ENCODE results near the gene SH3BP1.
A peak's percentile ranks its signal among the peaks of the same experiment; 100 is the strongest.
"Not testable (repeated sequence)": the region's sequence is repeated elsewhere in the genome, so short reads cannot be mapped to it uniquely, and the experiment has no call there.

The SH3BP1 gene

DNA sequence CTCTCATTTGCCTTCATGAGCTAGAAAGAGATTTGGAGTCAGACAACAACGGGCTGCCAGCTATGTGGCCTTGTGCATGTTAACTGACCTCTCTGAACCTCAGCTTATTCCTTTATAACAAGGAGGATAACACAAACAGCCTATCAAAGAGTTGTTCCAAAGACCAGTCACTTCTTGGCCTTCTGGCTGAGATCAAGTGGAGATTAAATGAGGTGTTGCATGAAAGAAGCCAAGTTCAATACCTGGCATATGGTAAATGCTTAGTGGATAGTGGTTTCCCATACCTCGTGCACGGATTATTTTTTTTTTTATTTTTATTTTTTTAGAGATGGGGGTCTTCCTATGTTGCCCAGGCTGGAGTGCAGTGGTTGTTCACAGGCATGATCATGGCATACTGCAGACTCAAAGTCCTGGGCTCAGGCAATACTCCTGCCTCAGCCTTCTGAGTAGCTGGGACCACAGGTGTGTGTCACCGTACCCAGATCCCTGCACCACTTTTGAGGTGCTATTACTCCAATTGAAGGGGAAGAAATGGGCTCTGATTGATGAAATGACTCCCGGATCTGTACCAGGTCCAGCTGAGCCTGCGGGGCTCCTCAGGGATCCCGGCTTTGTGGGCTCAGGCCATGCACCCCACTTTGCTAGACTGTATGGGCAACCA, 40.9 kb downstream of the SH3BP1 start:
- no peak for DNase-seq

DNA sequence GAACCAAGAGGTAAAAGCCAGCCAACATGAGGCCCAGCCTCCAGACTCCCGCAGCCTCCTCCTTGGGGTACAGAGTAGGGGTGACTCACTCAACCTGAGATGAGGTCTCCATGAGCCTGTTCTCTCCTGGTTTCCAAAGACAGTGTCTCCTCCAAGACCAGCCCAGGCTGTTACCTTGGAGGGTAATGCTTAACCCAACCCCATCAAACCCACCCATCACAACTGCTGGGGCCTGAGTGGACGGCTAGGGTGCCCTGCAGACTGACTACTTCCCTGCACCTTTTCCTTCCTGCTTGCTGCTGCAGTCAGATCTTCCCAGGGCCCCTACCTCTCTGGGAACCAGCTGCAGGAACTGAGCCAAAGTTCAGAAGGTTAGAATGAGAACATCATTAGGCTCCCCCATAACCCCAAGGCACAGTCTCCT, 41.5 kb downstream of the SH3BP1 start:
- no peak for DNase-seq

- peak; percentile 6 for DNase-seq
Measured at GRCh38 chr22:37681556-37682049, 42.1 kb downstream of the SH3BP1 start.

- no peak for DNase-seq
Measured at GRCh38 chr22:37684803-37685615, 45.5 kb downstream of the SH3BP1 start.

GRCh38 chr22:37686002-37686982, 46.8 kb downstream of the SH3BP1 start, which contains the start of gene NOL12:
Gene NOL12 (plus strand): TSS chr22:37686343. CDS start chr22:37686393, 50 bp downstream.
- DNase-seq: peak; percentile 77

DNA sequence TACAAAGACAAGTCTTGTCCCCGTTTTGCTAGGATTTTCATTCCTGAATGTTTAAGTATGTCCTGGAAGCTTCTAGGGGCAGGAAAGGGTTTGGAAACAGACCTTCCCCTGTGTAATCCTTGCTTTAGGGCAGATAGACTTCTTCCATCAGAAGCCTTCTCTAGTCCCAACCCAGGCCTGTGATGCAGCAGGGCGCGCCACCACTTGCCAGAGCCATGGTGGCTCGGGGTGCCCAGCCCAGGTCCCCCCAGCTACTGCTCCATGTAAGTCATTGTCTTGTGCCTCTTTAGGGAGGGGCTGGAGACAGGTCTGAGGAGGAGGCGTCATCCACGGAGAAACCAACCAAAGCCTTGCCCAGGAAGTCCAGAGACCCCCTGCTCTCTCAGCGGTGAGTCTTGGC, 50.9 kb downstream of the SH3BP1 start:
- DNase-seq: no peak

- DNase-seq: no peak
Measured at GRCh38 chr22:37690901-37691504, 51.5 kb downstream of the SH3BP1 start.

GRCh38 chr22:37692627-37693285, 53.3 kb downstream of the SH3BP1 start:
- DNase-seq: no peak

DNA sequence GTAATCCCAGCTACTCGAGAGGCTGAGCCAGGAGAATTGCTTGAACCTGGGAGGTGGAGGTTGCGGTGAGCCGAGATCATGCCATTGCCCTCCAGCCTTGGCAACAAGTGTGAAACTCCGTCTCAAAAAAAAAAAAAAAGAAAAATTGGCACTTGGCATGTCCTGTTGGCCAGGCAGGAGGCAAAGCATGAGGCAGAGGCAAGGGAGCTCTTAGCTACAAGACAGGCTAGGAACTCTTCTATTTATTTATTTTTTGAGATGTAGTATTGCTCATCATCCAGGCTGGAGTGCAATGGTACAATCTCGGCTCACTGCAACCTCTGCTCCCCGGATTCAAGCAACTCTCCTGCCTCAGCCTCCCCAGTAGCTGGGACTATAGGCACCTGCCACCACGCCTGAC, 54.7 kb downstream of the SH3BP1 start:
- DNase-seq: not testable (repeated sequence)

DNA sequence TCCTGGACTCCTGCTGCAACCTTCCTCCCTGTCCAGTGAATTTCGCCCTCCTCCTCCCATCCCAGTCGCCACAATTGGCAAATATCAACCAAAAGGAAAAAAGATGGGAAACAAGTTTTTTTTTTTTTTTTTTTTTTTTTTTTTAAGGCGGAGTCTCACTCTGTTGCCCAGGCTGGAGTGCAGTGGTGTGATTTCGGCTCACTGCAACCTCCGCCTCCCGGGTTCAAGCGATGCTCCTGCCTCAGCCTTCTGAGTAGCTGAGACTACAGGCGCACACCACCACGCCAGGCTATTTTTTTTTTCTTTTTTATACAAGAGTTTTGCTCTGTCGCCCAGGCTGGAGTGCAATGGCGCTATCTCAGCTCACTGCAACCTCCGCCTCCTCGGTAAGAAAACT, 56.8 kb downstream of the SH3BP1 start:
- not testable (repeated sequence) for DNase-seq

GRCh38 chr22:37696657-37697537, 57.4 kb downstream of the SH3BP1 start, which contains the start of gene TRIOBP:
Gene TRIOBP (plus strand): TSS chr22:37697048. CDS start chr22:37701366, 4,318 bp downstream.
- peak; percentile 98 for DNase-seq

GRCh38 chr22:37697538-37697835, 58.0 kb downstream of the SH3BP1 start:
- no peak for DNase-seq

DNA sequence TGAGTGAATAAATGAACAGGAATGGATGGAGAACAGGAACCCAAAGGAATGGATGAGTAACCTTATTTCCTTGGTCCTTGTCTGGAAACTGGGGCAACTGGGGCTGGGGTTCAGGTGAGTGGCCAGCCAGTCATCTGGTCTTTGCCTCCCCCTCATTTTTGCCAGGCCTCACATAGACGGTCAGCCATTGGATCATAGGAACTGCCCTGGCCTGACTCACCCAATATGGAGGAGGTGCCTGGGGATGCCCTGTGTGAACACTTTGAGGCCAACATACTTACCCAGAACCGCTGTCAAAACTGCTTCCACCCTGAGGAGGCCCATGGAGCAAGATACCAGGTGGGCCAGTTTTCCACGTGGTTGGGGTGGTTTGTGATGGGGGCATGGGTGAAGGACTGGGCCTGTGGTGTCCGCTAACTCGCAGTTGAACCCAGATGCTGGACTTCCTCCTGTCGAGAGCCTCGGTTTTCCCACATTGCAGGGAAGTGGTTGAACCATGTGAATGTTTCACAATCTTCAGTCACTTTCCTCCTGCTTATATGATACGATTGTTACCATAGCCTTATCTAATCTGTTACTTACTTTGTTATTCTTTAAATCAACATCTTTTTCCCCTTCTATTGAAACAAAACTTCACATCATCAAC, 61.8 kb downstream of the SH3BP1 start:
- DNase-seq: no peak

GRCh38 chr22:37703906-37704305, 64.4 kb downstream of the SH3BP1 start:
- no peak for DNase-seq

- DNase-seq: no peak
Measured at GRCh38 chr22:37704645-37705044, 65.2 kb downstream of the SH3BP1 start.

DNA sequence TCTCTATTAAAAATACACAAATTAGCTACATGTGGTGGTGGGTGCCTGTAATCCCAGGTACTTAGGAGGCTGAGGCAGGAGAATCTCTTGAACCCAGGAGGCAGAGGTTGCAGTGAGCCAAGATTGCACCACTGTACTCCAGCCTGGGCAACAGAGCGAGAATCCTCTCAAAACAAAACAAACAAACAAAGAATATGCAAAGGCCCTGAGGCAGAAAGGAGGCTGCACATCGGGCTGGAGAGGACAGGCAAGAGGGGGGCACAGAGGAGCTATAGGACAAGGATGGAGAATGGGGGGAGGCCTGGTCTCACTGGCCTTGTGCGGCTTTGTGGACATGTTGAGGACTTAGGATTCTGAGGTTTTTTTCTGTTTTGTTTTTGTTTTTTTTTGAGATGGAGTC, 65.7 kb downstream of the SH3BP1 start:
- DNase-seq: no peak

Measured in NCI-H1092 (cell line).